HG03139 (cell line): Measurements from ENCODE around the gene FOXRED1.
A peak's percentile ranks its signal among the peaks of the same experiment; 100 is the strongest.

Source experiments
- ATAC-seq: cut with Tn5 transposase; IDR thresholded peaks from one replicate; pipeline ENCODE4 v1.9.1; 2021; ENCODE audit not compliant: unreplicated experiment

The FOXRED1 gene

GRCh38 chr11:126310200-126310991 lies 41.4 kb downstream of the FOXRED1 start:
- ATAC-seq: no peak

DNA sequence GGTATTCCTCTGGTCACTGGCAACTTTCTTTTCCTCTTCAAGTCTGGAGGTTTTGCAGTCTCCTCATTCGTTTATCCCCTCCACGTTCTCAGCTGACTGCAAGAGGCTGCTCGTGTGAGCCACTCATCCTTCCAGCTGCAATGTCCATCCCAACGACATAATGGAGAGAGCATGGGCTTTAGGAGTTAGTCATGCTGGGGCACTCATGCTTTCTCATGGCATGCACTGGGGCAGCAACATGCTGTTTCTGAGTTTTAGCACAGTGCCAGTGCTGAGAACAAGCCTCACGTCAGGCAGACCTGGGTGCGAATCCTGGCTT lies 42.0 kb downstream of the FOXRED1 start:
- ATAC-seq: no peak

DNA sequence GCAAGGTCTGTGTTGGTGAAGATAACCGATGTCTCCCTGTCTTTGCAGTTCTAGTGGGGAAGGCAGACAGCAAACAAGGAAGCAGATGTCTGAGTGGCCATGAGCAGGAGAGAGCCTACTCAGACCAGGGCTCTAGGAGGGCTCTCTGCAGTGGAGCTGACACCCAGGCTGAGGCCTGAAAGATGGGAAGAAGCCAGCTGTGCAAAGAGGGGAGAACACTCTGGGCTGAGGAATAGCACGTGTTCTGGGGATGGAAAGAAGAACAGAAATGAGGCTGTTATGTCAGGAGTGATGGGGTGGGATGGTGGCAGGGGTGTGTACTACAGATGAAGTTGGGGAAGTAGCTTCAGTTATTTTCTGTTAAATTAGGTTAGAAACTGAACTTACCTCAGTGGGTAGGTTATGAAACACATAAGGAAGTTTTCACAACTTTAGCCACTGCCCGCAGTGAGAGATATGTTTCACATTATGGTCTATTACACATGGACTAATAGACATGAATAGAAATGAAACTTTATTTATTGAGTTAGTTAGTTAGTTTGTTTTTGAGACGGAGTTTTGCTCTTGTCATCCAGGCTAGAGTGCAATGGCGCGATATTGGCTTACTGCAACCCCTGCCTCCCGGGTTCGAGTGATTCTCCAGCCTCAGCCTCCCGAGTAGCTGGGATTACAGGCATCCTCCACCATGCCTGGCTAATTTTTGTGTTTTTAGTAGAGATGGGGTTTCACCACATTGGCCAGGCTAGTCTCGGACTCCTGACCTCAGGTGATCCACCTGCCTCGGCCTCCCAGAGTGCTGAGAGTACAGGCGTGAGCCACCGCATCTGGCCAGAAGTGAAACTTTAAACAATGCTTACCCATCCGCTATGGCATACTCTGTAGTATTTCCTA lies 42.7 kb downstream of the FOXRED1 start:
- ATAC-seq: peak; percentile 59

GRCh38 chr11:126312961-126313360 lies 44.0 kb downstream of the FOXRED1 start:
- ATAC-seq: no peak

DNA sequence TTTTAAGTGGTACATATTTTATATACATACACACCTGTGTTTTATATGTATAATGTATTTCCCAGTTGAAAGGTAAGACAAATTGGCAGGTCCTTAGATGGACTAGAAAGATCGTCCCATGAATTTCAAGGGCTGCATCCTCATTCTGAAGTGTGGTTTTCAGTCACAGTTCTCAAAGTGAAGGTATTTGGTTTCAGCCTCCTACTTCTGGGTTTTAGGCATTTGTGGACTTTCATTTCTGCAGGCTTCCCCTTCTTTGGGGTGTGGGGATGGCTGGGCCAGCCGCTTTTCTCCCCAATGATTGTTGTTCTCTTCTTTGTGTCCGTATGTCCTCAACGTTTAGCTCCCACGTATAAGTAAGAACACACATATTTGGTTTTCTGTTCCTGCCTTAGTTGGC lies 44.9 kb downstream of the FOXRED1 start:
- ATAC-seq: no peak

- no peak for ATAC-seq
These were observed 48.4 kb downstream of the FOXRED1 start for GRCh38 chr11:126317432-126317755.

GRCh38 chr11:126317756-126318573 lies 49.0 kb downstream of the FOXRED1 start:
- ATAC-seq: peak; percentile 42

DNA sequence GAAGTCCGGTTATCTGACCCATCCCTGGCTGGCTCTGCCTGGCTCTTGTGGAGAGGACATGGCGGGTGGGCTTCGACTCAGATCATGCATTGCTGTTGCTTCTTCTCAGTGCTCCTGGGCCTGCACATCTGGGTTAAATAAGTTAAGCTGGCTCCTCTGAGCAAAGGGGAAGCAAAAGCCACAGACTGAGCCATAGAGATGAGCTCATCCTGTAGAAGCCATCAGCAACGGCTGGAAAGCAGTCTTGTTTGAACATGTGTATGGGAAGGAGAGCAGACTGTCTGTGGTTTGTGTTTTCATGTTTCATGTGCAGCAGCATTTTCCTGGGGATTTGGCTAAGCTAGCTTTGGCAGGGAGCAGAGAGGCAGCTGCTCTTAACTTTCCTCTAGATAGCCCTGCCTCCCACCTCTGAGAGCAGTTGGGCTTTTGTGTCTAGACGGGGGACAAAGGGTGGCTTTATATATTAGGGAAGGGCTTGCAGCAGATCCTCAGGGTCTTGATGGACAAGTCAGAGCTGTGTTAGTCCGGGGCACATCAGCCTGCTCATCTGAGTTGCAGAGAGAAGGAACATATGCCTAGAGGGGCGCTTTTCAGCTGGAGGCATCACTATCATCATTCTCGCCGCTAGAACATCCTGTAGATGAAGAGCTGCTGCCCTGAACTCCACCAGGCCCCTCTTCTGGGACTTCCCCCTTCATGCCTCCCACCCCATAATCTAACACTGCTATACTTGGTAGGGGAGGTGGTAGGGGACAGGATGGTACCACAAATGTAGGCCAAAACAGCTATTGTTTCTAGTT lies 49.8 kb downstream of the FOXRED1 start:
- ATAC-seq: peak; percentile 87

DNA sequence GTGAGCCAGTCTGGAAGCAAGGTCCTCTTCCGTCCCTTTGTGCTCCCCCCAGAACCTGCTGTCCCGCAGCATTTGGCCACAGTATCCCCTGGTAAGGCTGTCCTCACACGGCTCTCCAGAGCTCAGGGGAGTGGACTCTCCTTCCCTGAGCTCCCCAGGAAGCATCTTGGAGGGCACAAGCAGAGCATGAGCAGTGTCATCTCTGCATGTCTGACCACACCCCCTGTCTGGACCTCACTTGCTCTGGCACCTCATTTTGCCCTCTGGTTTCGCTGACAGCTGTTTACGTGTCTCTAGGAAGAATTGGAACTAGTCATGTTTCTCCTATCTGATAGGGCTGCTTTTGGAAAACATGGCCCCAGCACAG lies 50.4 kb downstream of the FOXRED1 start:
- no peak for ATAC-seq

DNA sequence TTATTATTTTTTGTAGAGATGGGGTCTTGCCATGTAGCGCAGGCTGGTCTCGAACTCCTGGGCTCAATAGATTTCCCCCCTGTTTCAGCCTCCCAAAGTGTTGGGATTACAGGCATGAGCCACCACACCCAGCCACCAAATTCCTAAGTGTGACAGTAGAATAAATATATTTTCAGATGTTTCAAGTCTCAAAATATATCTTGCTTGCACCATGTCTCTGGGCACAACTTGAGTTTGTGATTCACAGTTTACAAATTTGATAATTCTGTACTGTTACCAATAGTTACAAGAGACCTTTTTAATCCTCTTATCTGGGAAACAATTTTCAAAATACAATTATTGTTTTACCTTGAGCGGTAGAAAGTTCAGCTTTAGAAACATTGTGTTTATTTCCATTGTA lies 54.0 kb downstream of the FOXRED1 start:
- ATAC-seq: no peak

DNA sequence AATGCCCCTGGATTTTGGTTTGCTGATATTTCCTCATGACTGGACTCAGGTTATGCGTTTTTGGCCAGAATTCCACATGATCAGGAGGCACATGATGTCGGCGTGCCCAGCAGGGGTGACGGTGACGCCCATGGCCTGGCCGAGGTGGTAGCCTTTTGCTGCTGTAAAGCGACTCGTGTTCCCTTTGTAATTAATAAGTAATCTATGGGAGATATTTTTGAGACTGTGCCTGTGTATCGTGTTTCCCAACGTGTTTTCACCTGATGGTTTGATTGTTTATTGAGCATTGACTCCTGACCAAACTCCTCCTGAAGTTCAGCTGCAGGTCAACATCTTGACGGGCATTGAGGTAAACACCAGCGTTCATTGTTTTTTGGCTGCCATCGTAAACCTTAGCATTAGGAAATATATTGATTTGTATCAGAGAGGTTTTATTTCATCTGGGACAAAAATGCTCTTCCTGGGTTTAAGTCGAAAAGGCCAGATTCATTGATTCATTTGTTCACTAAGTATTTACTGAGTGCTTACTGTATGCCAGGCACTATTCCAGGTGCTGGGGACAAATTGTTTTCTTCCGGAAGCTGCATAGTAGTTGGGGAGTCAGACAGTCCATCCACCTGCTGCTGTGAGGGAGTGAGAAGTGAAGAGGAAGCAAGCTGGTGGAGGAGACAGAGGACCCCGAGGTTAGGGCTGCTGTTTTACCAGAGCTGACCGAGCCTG lies 58.5 kb downstream of the FOXRED1 start:
- ATAC-seq: no peak
